HCT116 (cell line): ENCODE data around the gene NAGLU. TPM values are rescaled to one million over a fixed set of nuclear protein-coding genes. Genes with fewer than 3 reads are reported as not detected.
A peak's percentile ranks its signal among the peaks of the same experiment; 100 is the strongest.

ENCODE experiments used
- ATAC-seq: fragments of 200-7000 bp; cut with Tn5 transposase; 2 replicates; pipeline ENCODE4 v1.9.1; 2020; ENCODE audit warnings: mild to moderate bottlenecking, moderate library complexity
- BruUV-seq: library from RNA; stranded (reverse); fragments of 400-500 nt; replicated peaks from 2 replicates; lab custom pipeline; 2021; lab: Mats Ljungman, UMichigan
- CTCF ChIA-PET: fragments of 300-600 bp; sonication (Branson Sonifier 250); formaldehyde crosslinking; loops from one replicate; lab custom pipeline; 2021; ENCODE audit warnings: antibody characterized with exemption; lab: Charles Lee
- POLR2A ChIA-PET: fragments of 300-600, 350-600 bp; sonication (Branson Sonifier 250); formaldehyde crosslinking; loops from one replicate; lab custom pipeline; 2021; ENCODE audit warnings: antibody characterized with exemption; lab: Charles Lee
- RAD21 ChIA-PET, 2 experiments: fragments of 300-600 bp; sonication (Branson Sonifier 250); formaldehyde crosslinking; loops; one replicate each; lab custom pipeline; 2023; ENCODE audit warnings: low total read pairs in 2 of 2; ENCODE audit not compliant: uncharacterized antibody in 2 of 2, unreplicated experiment in 2 of 2, low non-redundant PET in 1 of 2; lab: Charles Lee
- DNase-seq: peaks from one replicate; pipeline ENCODE4 v3.0.0-alpha.2; 2010; ENCODE audit warnings: low read depth, low spot score
- H2AFZ ChIP-seq: fragments of 200-600 bp; shearing (Covaris generic), sonication (generic); 2 replicates; pipeline ENCODE4 v1.6.1; 2017; ENCODE audit warnings: low read depth, mixed run types, mixed read lengths, antibody characterized with exemption, low read length; ENCODE audit not compliant: poor library complexity, severe bottlenecking
- H3K27ac ChIP-seq: 2 replicates; pipeline ENCODE4 v1.5.1; 2012; ENCODE audit warnings: low read depth, low read length
- H3K27me3 ChIP-seq: fragments of 200-600 bp; sonication (generic); 2 replicates; pipeline ENCODE4 v1.6.1; 2016; ENCODE audit warnings: mixed run types, low read length, mixed read lengths; ENCODE audit not compliant: insufficient read depth
- H3K36me3 ChIP-seq, 2 experiments: fragments of 200-500 bp in 1 of 2; fragments of 200-600 bp in 1 of 2; sonication (Bioruptor generic) in 1 of 2; sonication (generic) in 1 of 2; 2 replicates each; pipeline versions ENCODE4 v1.5.1 to v1.6.1; 2014 to 2016; ENCODE audit warnings: low read length in 2 of 2, inconsistent platforms in 1 of 2, mixed read lengths in 1 of 2, mixed run types in 1 of 2; ENCODE audit not compliant: insufficient read depth in 2 of 2, control insufficient read depth in 1 of 2
- H3K4me1 ChIP-seq, 2 experiments: fragments of 200-600 bp in 1 of 2; sonication (generic) in 1 of 2; 2 replicates each; pipeline versions ENCODE4 v1.5.1 to v1.6.1; 2012 to 2017; ENCODE audit warnings: low read length in 2 of 2, inconsistent platforms in 1 of 2, mild to moderate bottlenecking in 1 of 2, mixed read lengths in 1 of 2, mixed run types in 1 of 2, moderate library complexity in 1 of 2; ENCODE audit not compliant: insufficient read depth in 2 of 2, control insufficient read depth in 1 of 2
- H3K4me2 ChIP-seq: fragments of 200-600 bp; sonication (generic); 2 replicates; pipeline ENCODE4 v1.6.1; 2017; ENCODE audit warnings: mixed run types, low read length, mixed read lengths
- H3K4me3 ChIP-seq, 2 experiments: fragments of 200-600 bp in 1 of 2; sonication (generic) in 1 of 2; replicated peaks in 1 of 2; 2 replicates each; pipeline ENCODE4 v1.5.1; 2011 to 2016; ENCODE audit warnings: low read length in 2 of 2, control low read depth in 1 of 2, low read depth in 1 of 2, mild to moderate bottlenecking in 1 of 2, mixed read lengths in 1 of 2, mixed run types in 1 of 2
- H3K79me2 ChIP-seq: fragments of 200-600 bp; sonication (generic); 2 replicates; pipeline ENCODE4 v1.6.1; 2017; ENCODE audit warnings: mild to moderate bottlenecking, mixed run types, low read length, moderate library complexity, mixed read lengths; ENCODE audit not compliant: insufficient read depth
- H3K9ac ChIP-seq: fragments of 200-600 bp; sonication (generic); 2 replicates; pipeline ENCODE4 v1.6.1; 2016; ENCODE audit warnings: low read length, mixed read lengths
- H3K9me2 ChIP-seq: fragments of 200-600 bp; sonication (generic), shearing (Covaris generic); 2 replicates; pipeline ENCODE4 v1.6.1; 2017; ENCODE audit warnings: mixed run types, mild to moderate bottlenecking, moderate library complexity; ENCODE audit not compliant: insufficient read depth
- H3K9me3 ChIP-seq, 2 experiments: fragments of 200-500 bp in 1 of 2; fragments of 200-600 bp in 1 of 2; sonication (Bioruptor generic) in 1 of 2; sonication (generic) in 1 of 2; 2 replicates each; pipeline ENCODE4 v1.6.1; 2014 to 2017; ENCODE audit warnings: low read length in 2 of 2, mixed read lengths in 2 of 2, inconsistent platforms in 1 of 2, low read depth in 1 of 2, mild to moderate bottlenecking in 1 of 2, mixed run types in 1 of 2, moderate library complexity in 1 of 2; ENCODE audit not compliant: control insufficient read depth in 1 of 2, insufficient read depth in 1 of 2
- H4K20me1 ChIP-seq: fragments of 200-600 bp; sonication (generic), shearing (Covaris generic); 2 replicates; pipeline ENCODE4 v1.6.1; 2017; ENCODE audit warnings: mixed run types, mild to moderate bottlenecking, moderate library complexity; ENCODE audit not compliant: insufficient read depth
- CEBPB ChIP-seq: IDR thresholded peaks from 2 replicates; pipeline ENCODE4 v1.6.1; 2012; ENCODE audit warnings: low read depth
- CTCF ChIP-seq, 3 experiments: fragments of 200-600 bp in 1 of 3; sonication (generic) in 1 of 3; IDR thresholded peaks in 2 of 3; conservative IDR thresholded peaks in 1 of 3; 2 replicates each; pipeline ENCODE4 v1.5.1; 2012 to 2017; ENCODE audit warnings: low read depth in 2 of 3, low read length in 2 of 3, antibody characterized with exemption in 1 of 3, borderline replicate concordance in 1 of 3, control low read depth in 1 of 3, mild to moderate bottlenecking in 1 of 3, mixed read lengths in 1 of 3, mixed run types in 1 of 3, moderate library complexity in 1 of 3; ENCODE audit not compliant: insufficient read depth in 1 of 3
- EGR1 ChIP-seq: IDR thresholded peaks from 2 replicates; pipeline ENCODE4 v1.6.1; 2012; ENCODE audit warnings: low read depth
- ELF1 ChIP-seq: IDR thresholded peaks from 2 replicates; pipeline ENCODE4 v1.6.1; 2012; ENCODE audit warnings: low read depth, borderline replicate concordance
- EZH2 ChIP-seq: fragments of 200-600 bp; sonication (generic); IDR thresholded peaks from 2 replicates; pipeline ENCODE4 v1.6.1; 2017; ENCODE audit warnings: antibody characterized with exemption, mixed run types
- EZH2phosphoT487 ChIP-seq: fragments of 200-600 bp; IDR thresholded peaks from 2 replicates; pipeline ENCODE4 v1.6.1; 2018; ENCODE audit warnings: antibody characterized with exemption, borderline replicate concordance
- JUND ChIP-seq: IDR thresholded peaks from 2 replicates; pipeline ENCODE4 v1.6.1; 2012
- POLR2AphosphoS5 ChIP-seq: IDR thresholded peaks from 2 replicates; pipeline ENCODE4 v1.6.1; 2011; ENCODE audit warnings: mild to moderate bottlenecking, low read depth, low read length, moderate library complexity
- RAD21 ChIP-seq: IDR thresholded peaks from 2 replicates; pipeline ENCODE4 v1.6.1; 2012; ENCODE audit warnings: low read depth, mild to moderate bottlenecking
- SIN3A ChIP-seq: IDR thresholded peaks from 2 replicates; pipeline ENCODE4 v1.6.1; 2012; ENCODE audit warnings: low read depth
- SP1 ChIP-seq: IDR thresholded peaks from 2 replicates; pipeline ENCODE4 v1.6.1; 2012; ENCODE audit warnings: low read depth
- SRF ChIP-seq: IDR thresholded peaks from 2 replicates; pipeline ENCODE4 v1.6.1; 2012; ENCODE audit warnings: low read depth
- TCF7L2 ChIP-seq: IDR thresholded peaks from 2 replicates; pipeline ENCODE4 v1.7.0; 2011; ENCODE audit warnings: borderline replicate concordance, inconsistent platforms; ENCODE audit not compliant: insufficient read depth, insufficient read length; ENCODE audit errors: extremely low read depth
- YY1 ChIP-seq: IDR thresholded peaks from 2 replicates; pipeline ENCODE4 v1.6.1; 2011; ENCODE audit warnings: low read length, low read depth, moderate library complexity, mild to moderate bottlenecking; ENCODE audit not compliant: insufficient replicate concordance; ENCODE audit errors: extremely low read depth
- ZBTB33 ChIP-seq: IDR thresholded peaks from 2 replicates; pipeline ENCODE4 v1.6.1; 2011; ENCODE audit warnings: mild to moderate bottlenecking, low read length, moderate library complexity; ENCODE audit not compliant: insufficient replicate concordance; ENCODE audit errors: extremely low read depth
- ZFX ChIP-seq: fragments of 450-650 bp; IDR thresholded peaks from 2 replicates; pipeline ENCODE4 v1.6.1; 2017
- ZNF274 ChIP-seq: fragments of 200-500 bp; sonication (Bioruptor generic); IDR thresholded peaks from 2 replicates; pipeline ENCODE4 v1.6.1; 2014; ENCODE audit warnings: mild to moderate bottlenecking, low read depth, low read length, inconsistent platforms
- intact Hi-C: fragments of 100-400 bp; cut with micrococcal nuclease; formaldehyde crosslinking; loops from 2 replicates; pipeline ENCODE4 v1.10.0; 2022
- total RNA-seq: library from RNA; stranded (reverse); gene quantifications from one replicate; pipeline ENCODE4 v1.2.1, GENCODE V29; 2021; ENCODE audit not compliant: unreplicated experiment

Gene NAGLU
- total RNA-seq, 1 experiment from 2014 or later = 17.7 TPM

- H3K9ac ChIP-seq = peak overlapping the region; percentile 84
- ChIA-PET POLR2A (interaction anchor here (1.7 kb wide), 1 partner anchor 114 kb away, joined by 6 read pairs; the partner anchor contains the start of gene CAVIN1), RAD21 (no interaction called here), CTCF (interaction anchor here (1.0 to 2.2 kb wide), 3 partner anchors 10 to 41 kb away, joined by 3 to 8 read pairs (median 7); no protein-coding TSS in a partner anchor)
- no peaks in the 10 kb centered on the region for H3K79me2 ChIP-seq
- H3K27me3 ChIP-seq = no peaks in the 10 kb centered on the region
- no peaks in the 10 kb centered on the region; a peak in 1 of 4 replicates for H3K36me3 ChIP-seq
- H3K9me2 ChIP-seq = no peaks in the 10 kb centered on the region
- peak overlapping the region; percentile 71 to 90 for H3K4me3 ChIP-seq
- peak overlapping the region; percentile 97 for H3K27ac ChIP-seq
- intact Hi-C loops = no loop called here
- no TSS peak for BruUV-seq
- H2AFZ ChIP-seq = no peak overlapping the region
- ATAC-seq (no peak), DNase-seq (no peak)
- peaks cover 21 to 34% of the 10 kb centered on the region in 2 experiments for H3K4me1 ChIP-seq
- H4K20me1 ChIP-seq = no peaks in the 10 kb centered on the region
- peak overlapping the region; percentile 98 for H3K4me2 ChIP-seq
- no peaks in the 10 kb centered on the region for H3K9me3 ChIP-seq
- TF ChIP-seq CEBPB (no peak), SP1 (no peak), EZH2 (no peak), SRF (no peak), CTCF (IDR thresholded peaks at IDR 0.05 in 2 of 3, conservative IDR thresholded peaks at IDR 0.05 in 1 of 3; ENCODE audit: borderline replicate concordance in 1 of 3, insufficient read depth in 1 of 3, low read depth in 2 of 3, low read length in 2 of 3) (no peak), ELF1 (no peak), ZFX (no peak), ZNF274 (no peak), JUND (no peak), RAD21 (no peak), EZH2phosphoT487 (no peak), ZBTB33 (no peak), YY1 (no peak), SIN3A (no peak), TCF7L2 (no peak), POLR2AphosphoS5 (no peak), EGR1 (no peak)
- TF ChIP-seq, all 23 proteins: peak for 0
Measured at GRCh38 chr17:42537156-42537805, 1.2 kb downstream of the NAGLU start.
